NOMO-1 (cell line): ENCODE measurements around the gene OBSCN.

Experiments
- DNase-seq, 2 experiments: peaks; one replicate each; lab custom pipeline; 2025; ENCODE audit not compliant: unreplicated experiment in 2 of 2; lab: John Stamatoyannopoulos, UW

Gene OBSCN

GRCh38 chr1:228428412-228428811 is 220.6 kb downstream of the OBSCN start:
- DNase-seq = no peak
